ENCODE measurements around the gene DGKE. TPM values are rescaled to one million over a fixed set of nuclear protein-coding genes. Genes with fewer than 3 reads are reported as not detected.

The DGKE gene
- total and polyA plus RNA-seq, 2 of the 13 experiments (the other 11 are each of a cell fraction or from before 2014, with no cell fraction given) = 3.2 to 5.3 TPM

DNA sequence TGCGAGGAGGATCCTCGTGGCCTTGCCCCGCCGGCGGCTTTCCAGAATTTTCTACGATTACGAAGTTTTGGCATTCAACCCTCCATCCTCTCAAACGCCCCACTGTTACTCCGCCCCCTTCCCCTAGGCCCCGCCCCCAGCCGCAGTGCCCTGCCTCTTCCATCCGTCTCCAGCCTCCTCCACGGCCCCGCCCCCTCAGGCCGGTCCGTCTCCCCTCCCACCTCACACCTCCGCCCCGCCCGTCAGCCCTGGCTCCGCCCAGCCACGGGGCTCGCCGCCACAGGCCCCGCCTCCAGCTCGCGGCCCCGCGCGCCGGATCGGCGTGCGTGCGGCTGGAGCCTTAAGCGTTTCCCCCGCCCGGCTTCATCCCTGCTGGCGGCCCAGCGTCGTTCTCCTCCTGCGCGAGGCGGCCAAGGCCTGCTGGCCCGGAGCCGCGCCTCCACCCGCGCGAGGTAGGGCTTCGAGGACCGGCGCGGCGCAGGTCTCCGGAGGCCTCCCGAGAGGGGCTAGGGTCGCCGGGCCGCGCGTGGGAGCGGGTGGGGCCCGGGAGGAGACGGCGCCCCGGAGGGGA lies at the start of gene DGKE, which contains the start of gene C17orf67 (continued):
- TF ChIP-seq MEF2D (CRISPR knock-in tag; IDR thresholded peaks at IDR 0.05) = no peak
- no peak for TF ChIP-seq ZNF430 (CRISPR knock-in tag; IDR thresholded peaks at IDR 0.05)
- TF ChIP-seq HOXA7 (CRISPR knock-in tag; IDR thresholded peaks at IDR 0.05) = no peak
- TF ChIP-seq NR2C2 (CRISPR knock-in tag; IDR thresholded peaks at IDR 0.05; ENCODE audit: borderline replicate concordance) = peak; percentile 63; the same call in 1 of the 2 replicates
- TF ChIP-seq KDM1A (CRISPR knock-in tag; IDR thresholded peaks at IDR 0.05) = no peak
- TF ChIP-seq ZNF530 (CRISPR knock-in tag; IDR thresholded peaks at IDR 0.05; ENCODE audit: low read depth) = no peak
- TF ChIP-seq ERF (CRISPR knock-in tag; IDR thresholded peaks at IDR 0.05) = peak; percentile 18
- peak; percentile 80; the same call in 1 of the 2 replicates for TF ChIP-seq ZFP82 (CRISPR knock-in tag; IDR thresholded peaks at IDR 0.05; ENCODE audit: borderline replicate concordance)
- 0 out of 2 replicates have a peak, but pooled peaks have one; percentile 17 for TF ChIP-seq ATF7-NPFF (CRISPR knock-in tag; IDR thresholded peaks at IDR 0.05; ENCODE audit: low read depth)
- TF ChIP-seq SPEN (CRISPR knock-in tag; IDR thresholded peaks at IDR 0.05; ENCODE audit: low read depth) = no peak
- TF ChIP-seq, protein P1, sequence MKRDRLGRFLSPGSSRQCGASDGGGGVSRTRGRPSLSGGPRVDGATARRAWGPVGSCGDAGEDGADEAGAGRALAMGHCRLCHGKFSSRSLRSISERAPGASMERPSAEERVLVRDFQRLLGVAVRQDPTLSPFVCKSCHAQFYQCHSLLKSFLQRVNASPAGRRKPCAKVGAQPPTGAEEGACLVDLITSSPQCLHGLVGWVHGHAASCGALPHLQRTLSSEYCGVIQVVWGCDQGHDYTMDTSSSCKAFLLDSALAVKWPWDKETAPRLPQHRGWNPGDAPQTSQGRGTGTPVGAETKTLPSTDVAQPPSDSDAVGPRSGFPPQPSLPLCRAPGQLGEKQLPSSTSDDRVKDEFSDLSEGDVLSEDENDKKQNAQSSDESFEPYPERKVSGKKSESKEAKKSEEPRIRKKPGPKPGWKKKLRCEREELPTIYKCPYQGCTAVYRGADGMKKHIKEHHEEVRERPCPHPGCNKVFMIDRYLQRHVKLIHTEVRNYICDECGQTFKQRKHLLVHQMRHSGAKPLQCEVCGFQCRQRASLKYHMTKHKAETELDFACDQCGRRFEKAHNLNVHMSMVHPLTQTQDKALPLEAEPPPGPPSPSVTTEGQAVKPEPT (CRISPR knock-in tag; IDR thresholded peaks at IDR 0.05; ENCODE audit: low read depth) = no peak
- no peak for TF ChIP-seq NFIB (CRISPR knock-in tag; IDR thresholded peaks at IDR 0.05; ENCODE audit: borderline replicate concordance)
- TF ChIP-seq GATA4 (IDR thresholded peaks at IDR 0.05; ENCODE audit: borderline replicate concordance, low read depth) = no peak; the same call in 1 of the 2 replicates
- TF ChIP-seq TBP (CRISPR knock-in tag; IDR thresholded peaks at IDR 0.05) = no peak
- TF ChIP-seq ZNF615 (CRISPR knock-in tag; IDR thresholded peaks at IDR 0.05; ENCODE audit: borderline replicate concordance) = no peak
- TF ChIP-seq FLYWCH1 (CRISPR knock-in tag; IDR thresholded peaks at IDR 0.05) = no peak
- peak; percentile 58 for TF ChIP-seq HOXA3 (CRISPR knock-in tag; IDR thresholded peaks at IDR 0.05)
- TF ChIP-seq POLR2A (IDR thresholded peaks at IDR 0.05; ENCODE audit: insufficient read depth in 1 of 2, low read depth in 2 of 2, low read length in 2 of 2) = peak; percentile 27 to 66; a peak in 3 of 4 replicates
- TF ChIP-seq, protein P2, sequence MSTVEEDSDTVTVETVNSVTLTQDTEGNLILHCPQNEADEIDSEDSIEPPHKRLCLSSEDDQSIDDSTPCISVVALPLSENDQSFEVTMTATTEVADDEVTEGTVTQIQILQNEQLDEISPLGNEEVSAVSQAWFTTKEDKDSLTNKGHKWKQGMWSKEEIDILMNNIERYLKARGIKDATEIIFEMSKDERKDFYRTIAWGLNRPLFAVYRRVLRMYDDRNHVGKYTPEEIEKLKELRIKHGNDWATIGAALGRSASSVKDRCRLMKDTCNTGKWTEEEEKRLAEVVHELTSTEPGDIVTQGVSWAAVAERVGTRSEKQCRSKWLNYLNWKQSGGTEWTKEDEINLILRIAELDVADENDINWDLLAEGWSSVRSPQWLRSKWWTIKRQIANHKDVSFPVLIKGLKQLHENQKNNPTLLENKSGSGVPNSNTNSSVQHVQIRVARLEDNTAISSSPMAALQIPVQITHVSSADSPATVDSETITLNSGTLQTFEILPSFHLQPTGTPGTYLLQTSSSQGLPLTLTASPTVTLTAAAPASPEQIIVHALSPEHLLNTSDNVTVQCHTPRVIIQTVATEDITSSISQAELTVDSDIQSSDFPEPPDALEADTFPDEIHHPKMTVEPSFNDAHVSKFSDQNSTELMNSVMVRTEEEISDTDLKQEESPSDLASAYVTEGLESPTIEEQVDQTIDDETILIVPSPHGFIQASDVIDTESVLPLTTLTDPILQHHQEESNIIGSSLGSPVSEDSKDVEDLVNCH (CRISPR knock-in tag; IDR thresholded peaks at IDR 0.05) = no peak
- TF ChIP-seq RFX3 (CRISPR knock-in tag; IDR thresholded peaks at IDR 0.05) = no peak
- no peak for TF ChIP-seq JUND (CRISPR knock-in tag; IDR thresholded peaks at IDR 0.05)
- TF ChIP-seq, protein P3, sequence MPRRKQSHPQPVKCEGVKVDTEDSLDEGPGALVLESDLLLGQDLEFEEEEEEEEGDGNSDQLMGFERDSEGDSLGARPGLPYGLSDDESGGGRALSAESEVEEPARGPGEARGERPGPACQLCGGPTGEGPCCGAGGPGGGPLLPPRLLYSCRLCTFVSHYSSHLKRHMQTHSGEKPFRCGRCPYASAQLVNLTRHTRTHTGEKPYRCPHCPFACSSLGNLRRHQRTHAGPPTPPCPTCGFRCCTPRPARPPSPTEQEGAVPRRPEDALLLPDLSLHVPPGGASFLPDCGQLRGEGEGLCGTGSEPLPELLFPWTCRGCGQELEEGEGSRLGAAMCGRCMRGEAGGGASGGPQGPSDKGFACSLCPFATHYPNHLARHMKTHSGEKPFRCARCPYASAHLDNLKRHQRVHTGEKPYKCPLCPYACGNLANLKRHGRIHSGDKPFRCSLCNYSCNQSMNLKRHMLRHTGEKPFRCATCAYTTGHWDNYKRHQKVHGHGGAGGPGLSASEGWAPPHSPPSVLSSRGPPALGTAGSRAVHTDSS (CRISPR knock-in tag; conservative IDR thresholded peaks at IDR 0.05) = 0 out of 2 replicates have a peak, but pooled peaks have one; percentile 43
- TF ChIP-seq POLR2AphosphoS2 (IDR thresholded peaks at IDR 0.05; ENCODE audit: low read depth, low read length) = no peak
- TF ChIP-seq ZNF746 (CRISPR knock-in tag; IDR thresholded peaks at IDR 0.05) = no peak
- no peak for TF ChIP-seq GPN1 (CRISPR knock-in tag; IDR thresholded peaks at IDR 0.05; ENCODE audit: borderline replicate concordance)
- TF ChIP-seq ZNF24 (IDR thresholded peaks at IDR 0.05) = no peak
- TF ChIP-seq, protein P4, sequence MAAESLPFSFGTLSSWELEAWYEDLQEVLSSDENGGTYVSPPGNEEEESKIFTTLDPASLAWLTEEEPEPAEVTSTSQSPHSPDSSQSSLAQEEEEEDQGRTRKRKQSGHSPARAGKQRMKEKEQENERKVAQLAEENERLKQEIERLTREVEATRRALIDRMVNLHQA (CRISPR knock-in tag; IDR thresholded peaks at IDR 0.05) = no peak

Measured in HepG2 (cell line).